Small intestine (tissue), 7 donors: Measurements from ENCODE around the gene FBF1. TPM values are rescaled to one million over a fixed set of nuclear protein-coding genes. Genes with fewer than 3 reads are reported as not detected.

Source experiments
- DNase-seq, 2 donors: peaks; one replicate each; pipeline versions ENCODE4 v3.0.0 to v3.0.0-alpha.2; 2013
- FAIRE-seq: peaks from 2 replicates; lab custom pipeline; 2012; peaks lifted over from hg19 to GRCh38; lab: Jason Lieb, UNC
- H3K27ac ChIP-seq, 3 donors: one replicate each; pipeline ENCODE4 v1.5.1; 2013; ENCODE audit warnings: low read length in 2 of 3, mild to moderate bottlenecking in 2 of 3, control low read depth in 1 of 3, inconsistent platforms in 1 of 3, low read depth in 1 of 3, moderate library complexity in 1 of 3
- H3K27me3 ChIP-seq, 3 donors: one replicate each; pipeline ENCODE4 v1.6.1; 2013; ENCODE audit warnings: low read length in 3 of 3, inconsistent platforms in 1 of 3; ENCODE audit not compliant: control insufficient read depth in 3 of 3, insufficient read depth in 3 of 3
- H3K36me3 ChIP-seq, 3 donors: one replicate each; pipeline ENCODE4 v1.6.1; 2013; ENCODE audit warnings: low read length in 3 of 3, inconsistent platforms in 1 of 3, low read depth in 1 of 3, mild to moderate bottlenecking in 1 of 3, moderate library complexity in 1 of 3; ENCODE audit not compliant: control insufficient read depth in 3 of 3, insufficient read depth in 2 of 3
- H3K4me1 ChIP-seq, 3 donors: one replicate each; pipeline ENCODE4 v1.6.1; 2013; ENCODE audit warnings: low read length in 2 of 3, inconsistent platforms in 1 of 3, low read depth in 1 of 3, mild to moderate bottlenecking in 1 of 3, moderate library complexity in 1 of 3; ENCODE audit not compliant: control insufficient read depth in 3 of 3, insufficient read depth in 2 of 3
- H3K4me3 ChIP-seq, 3 donors: one replicate each; pipeline ENCODE4 v1.5.1; 2013; ENCODE audit warnings: low read length in 3 of 3, control low read depth in 1 of 3, inconsistent platforms in 1 of 3, low read depth in 1 of 3, mild to moderate bottlenecking in 1 of 3, moderate library complexity in 1 of 3
- H3K9me3 ChIP-seq, 2 donors: one replicate each; pipeline ENCODE4 v1.6.1; 2013; ENCODE audit warnings: low read depth in 1 of 2, low read length in 1 of 2; ENCODE audit not compliant: control insufficient read depth in 2 of 2, insufficient read depth in 1 of 2
- WGBS, 3 donors: extraction: QIAGEN DNeasy Blood & Tissue Kit; methylation state at CpG; one replicate each; pipeline ENCODE4 v1.1.7; 2013; 5-methylcytosine and 5-hydroxymethylcytosine counted together
- polyA plus RNA-seq, 4 donors: library from polyadenylated mRNA; stranded (reverse) in 3 of 4; unstranded in 1 of 4; fragments of 200-250 nt in 3 of 4; fragments of 120-200 nt in 1 of 4; gene quantifications; one replicate each; pipeline versions ENCODE4 v1.2.1 to v1.2.3, GENCODE V29; 2013
- donor health status: healthy with polysubstance abuse.
- donor health status: control.
- donor health status: control.
- donor health status: Bipolar disorder and iron deficiency.
- donor health status: healthy.

The FBF1 gene
- polyA plus RNA-seq, 4 donors, result 2.2 to 45.7 (median 5.4) TPM

- H3K4me3 ChIP-seq, result no peak overlapping the region
- no peaks in the 10 kb centered on the region for H3K9me3 ChIP-seq
- FAIRE-seq, result no peak
- 90 to 96% (median 94%) methylated on average over 21 to 23 of the region's 23 CpGs for WGBS, 3 donors
- no peaks in the 10 kb centered on the region for H3K27me3 ChIP-seq
- no peak for DNase-seq
- H3K4me1 ChIP-seq, result peaks cover 2 to 14% (median 5%) of the 10 kb centered on the region in 3 donors
- H3K36me3 ChIP-seq, result peaks cover 4 to 63% (median 8%) of the 10 kb centered on the region in 3 donors
- no peak overlapping the region for H3K27ac ChIP-seq
Measured at GRCh38 chr17:75899767-75900468, 40.9 kb downstream of the FBF1 start.

- no peaks in the 10 kb centered on the region for H3K27me3 ChIP-seq
- H3K4me3 ChIP-seq, result no peak overlapping the region
- H3K9me3 ChIP-seq, result no peaks in the 10 kb centered on the region
- H3K4me1 ChIP-seq, result peaks cover 2 to 19% (median 5%) of the 10 kb centered on the region in 3 donors
- H3K36me3 ChIP-seq, result peaks cover 4 to 68% (median 8%) of the 10 kb centered on the region in 3 donors
- DNase-seq (no peak), FAIRE-seq (no peak)
- WGBS, 3 donors, result 91 to 94% (median 94%) methylated on average over 13 of the region's 13 CpGs
- H3K27ac ChIP-seq, result no peak overlapping the region
Measured at GRCh38 chr17:75899353-75899752, 41.5 kb downstream of the FBF1 start.

GRCh38 chr17:75898791-75899190, 42.1 kb downstream of the FBF1 start:
- no peak overlapping the region for H3K27ac ChIP-seq
- H3K9me3 ChIP-seq, result no peaks in the 10 kb centered on the region
- no peak overlapping the region for H3K4me3 ChIP-seq
- peaks cover 0 to 24% (median 2%) of the 10 kb centered on the region in 3 donors for H3K4me1 ChIP-seq
- FAIRE-seq, result no peak
- H3K27me3 ChIP-seq, result no peaks in the 10 kb centered on the region
- 95 to 98% (median 96%) methylated on average over 16 of the region's 16 CpGs for WGBS, 3 donors
- no peak for DNase-seq
- peaks cover 4 to 74% (median 8%) of the 10 kb centered on the region in 3 donors for H3K36me3 ChIP-seq

GRCh38 chr17:75898065-75898464, 42.8 kb downstream of the FBF1 start:
- whole genome bisulfite sequencing, 3 donors, result 76 to 88% (median 84%) methylated on average over 8 of the region's 8 CpGs
- Histone ChIP-seq H3K4me3 (no peak overlapping the region), H3K4me1 (peaks cover 0 to 31% (median 2%) of the 10 kb centered on the region in 3 donors), H3K27me3 (no peaks in the 10 kb centered on the region), H3K36me3 (peaks cover 4 to 79% (median 8%) of the 10 kb centered on the region in 3 donors), H3K9me3 (no peaks in the 10 kb centered on the region), H3K27ac (no peak overlapping the region)
- DNase-seq (no peak), FAIRE-seq (no peak)

- Histone ChIP-seq H3K36me3 (peaks cover 4 to 79% (median 8%) of the 10 kb centered on the region in 3 donors), H3K4me3 (peak overlapping the region; percentile 72 to 86 (median 77)), H3K4me1 (peaks cover 0 to 38% (median 2%) of the 10 kb centered on the region in 3 donors), H3K27ac (peak overlapping the region; percentile 61 to 95 (median 93)), H3K27me3 (no peaks in the 10 kb centered on the region), H3K9me3 (no peaks in the 10 kb centered on the region)
- no peak for DNase-seq
- no peak for FAIRE-seq
- 51 to 76% (median 64%) methylated on average over 30 to 37 of the region's 37 CpGs for WGBS, 3 donors
Measured at GRCh38 chr17:75897160-75898019, 43.5 kb downstream of the FBF1 start.

GRCh38 chr17:75896415-75897159, 44.3 kb downstream of the FBF1 start, which contains the start of gene TRIM65:
Gene TRIM65, minus strand, starts transcription at chr17:75896951. Its CDS starts 14 bp downstream, at chr17:75896937.
- FAIRE-seq (no peak), DNase-seq (peak; percentile 82 to 93)
- Histone ChIP-seq H3K27me3 (no peaks in the 10 kb centered on the region), H3K4me1 (peaks cover 0 to 46% (median 2%) of the 10 kb centered on the region in 3 donors), H3K27ac (peak within 1 kb of the TSS; percentile 90 to 95 (median 93)), H3K36me3 (peaks cover 4 to 79% (median 8%) of the 10 kb centered on the region in 3 donors), H3K4me3 (peak within 1 kb of the TSS; percentile 72 to 86 (median 77)), H3K9me3 (no peaks in the 10 kb centered on the region)
- WGBS, 3 donors, result 0 to 1% (median 0%) methylated on average over 47 to 102 of the region's 102 CpGs

- Histone ChIP-seq H3K27me3 (no peaks in the 10 kb centered on the region), H3K27ac (peak overlapping the region in 2 of 3 donors; percentile 18 to 90), H3K4me1 (peaks cover 0 to 54% (median 2%) of the 10 kb centered on the region in 3 donors), H3K36me3 (peaks cover 5 to 79% (median 7%) of the 10 kb centered on the region in 3 donors), H3K9me3 (no peaks in the 10 kb centered on the region), H3K4me3 (peak overlapping the region; percentile 3 to 86 (median 72))
- DNase-seq (no peak), FAIRE-seq (no peak)
- WGBS, 3 donors, result 14 to 25% (median 23%) methylated on average over 26 to 28 of the region's 28 CpGs
Measured at GRCh38 chr17:75895370-75896155, 45.3 kb downstream of the FBF1 start.
